Esophagus muscularis mucosa (tissue), 3 donors: ENCODE data around the gene HOXA9.

ENCODE experiments used
- POLR2A ChIP-seq: fragments of 450-650 bp; IDR thresholded peaks from one replicate; pipeline ENCODE4 v1.6.1; 2017; ENCODE audit warnings: antibody characterized with exemption, moderate library complexity, mild to moderate bottlenecking, low read depth
- TF ChIP-seq, protein P1 (sequence below), 3 experiments: fragments of 200-600 bp in 2 of 3; fragments of 450-650 bp in 1 of 3; sonication (generic) in 2 of 3; IDR thresholded peaks; one replicate each; pipeline ENCODE4 v1.5.1; 2017 to 2019; ENCODE audit warnings: antibody characterized with exemption in 3 of 3, mild to moderate bottlenecking in 2 of 3, moderate library complexity in 1 of 3

DNA sequence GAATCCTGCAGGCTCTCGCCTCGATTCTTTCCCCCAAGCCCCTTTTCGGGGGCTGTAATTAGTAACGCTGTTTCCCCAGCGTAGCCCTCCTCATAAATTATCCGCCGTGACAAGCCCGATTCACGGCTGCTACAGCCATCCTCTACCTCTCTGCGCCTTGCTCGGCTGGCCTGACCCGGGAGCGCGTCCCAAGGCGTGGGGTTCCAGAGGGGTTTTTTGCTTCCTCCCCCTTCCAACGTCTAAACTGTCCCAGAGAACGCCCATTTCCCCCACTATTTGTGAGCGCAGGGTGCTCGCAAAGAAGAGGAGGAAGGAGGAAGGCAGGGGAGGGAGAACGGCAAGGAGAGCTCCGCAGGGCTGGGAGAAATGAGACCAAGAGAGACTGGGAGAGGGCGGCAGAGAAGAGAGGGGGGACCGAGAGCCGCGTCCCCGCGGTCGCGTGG lies 22.7 kb downstream of the HOXA9 start:
- TF ChIP-seq POLR2A = no peak
- TF ChIP-seq, protein P1, sequence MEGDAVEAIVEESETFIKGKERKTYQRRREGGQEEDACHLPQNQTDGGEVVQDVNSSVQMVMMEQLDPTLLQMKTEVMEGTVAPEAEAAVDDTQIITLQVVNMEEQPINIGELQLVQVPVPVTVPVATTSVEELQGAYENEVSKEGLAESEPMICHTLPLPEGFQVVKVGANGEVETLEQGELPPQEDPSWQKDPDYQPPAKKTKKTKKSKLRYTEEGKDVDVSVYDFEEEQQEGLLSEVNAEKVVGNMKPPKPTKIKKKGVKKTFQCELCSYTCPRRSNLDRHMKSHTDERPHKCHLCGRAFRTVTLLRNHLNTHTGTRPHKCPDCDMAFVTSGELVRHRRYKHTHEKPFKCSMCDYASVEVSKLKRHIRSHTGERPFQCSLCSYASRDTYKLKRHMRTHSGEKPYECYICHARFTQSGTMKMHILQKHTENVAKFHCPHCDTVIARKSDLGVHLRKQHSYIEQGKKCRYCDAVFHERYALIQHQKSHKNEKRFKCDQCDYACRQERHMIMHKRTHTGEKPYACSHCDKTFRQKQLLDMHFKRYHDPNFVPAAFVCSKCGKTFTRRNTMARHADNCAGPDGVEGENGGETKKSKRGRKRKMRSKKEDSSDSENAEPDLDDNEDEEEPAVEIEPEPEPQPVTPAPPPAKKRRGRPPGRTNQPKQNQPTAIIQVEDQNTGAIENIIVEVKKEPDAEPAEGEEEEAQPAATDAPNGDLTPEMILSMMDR (IDR thresholded peaks at IDR 0.05) = no peak
